Renal cortex interstitium (tissue), 11 donors: Measurements from ENCODE around the gene RFPL1. TPM values are rescaled to one million over a fixed set of nuclear protein-coding genes. Genes with fewer than 3 reads are reported as not detected.

ENCODE experiments used
- DNase-seq, 11 donors: peaks; one replicate each; pipeline ENCODE4 v3.0.0-alpha.2; 2013; ENCODE audit warnings: low read depth in 9 of 11, low spot score in 4 of 11; ENCODE audit errors: extremely low read depth in 1 of 11
- polyA plus RNA-seq, 3 donors: library from polyadenylated mRNA; unstranded; fragments of 120-200 nt; gene quantifications; one replicate each; pipeline ENCODE4 v1.2.1, GENCODE V29; 2013; ENCODE audit not compliant: insufficient read length in 3 of 3

Gene RFPL1
- polyA plus RNA-seq, 3 donors, result 1.1 to 1.2 (median 1.2) TPM

DNA sequence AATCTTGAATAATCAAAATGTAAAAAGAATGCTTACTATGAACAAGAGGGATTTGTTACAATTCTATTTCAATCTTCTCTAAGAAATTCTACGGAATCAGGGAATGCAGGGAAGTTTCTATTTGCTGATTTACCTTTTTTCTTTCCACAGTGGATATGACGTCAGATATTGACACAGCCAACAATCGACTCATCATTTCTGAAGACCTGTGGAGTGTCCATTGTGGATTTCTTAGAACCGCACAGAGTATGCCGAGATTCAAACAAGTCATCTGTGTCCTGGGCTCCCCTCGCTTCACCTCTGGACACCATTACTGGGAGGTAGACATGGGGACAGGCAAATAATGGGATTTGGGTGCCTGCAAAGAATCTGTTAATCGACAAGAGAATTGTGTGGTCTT is 4.1 kb upstream of the RFPL1 start:
- DNase-seq, result no peak

DNA sequence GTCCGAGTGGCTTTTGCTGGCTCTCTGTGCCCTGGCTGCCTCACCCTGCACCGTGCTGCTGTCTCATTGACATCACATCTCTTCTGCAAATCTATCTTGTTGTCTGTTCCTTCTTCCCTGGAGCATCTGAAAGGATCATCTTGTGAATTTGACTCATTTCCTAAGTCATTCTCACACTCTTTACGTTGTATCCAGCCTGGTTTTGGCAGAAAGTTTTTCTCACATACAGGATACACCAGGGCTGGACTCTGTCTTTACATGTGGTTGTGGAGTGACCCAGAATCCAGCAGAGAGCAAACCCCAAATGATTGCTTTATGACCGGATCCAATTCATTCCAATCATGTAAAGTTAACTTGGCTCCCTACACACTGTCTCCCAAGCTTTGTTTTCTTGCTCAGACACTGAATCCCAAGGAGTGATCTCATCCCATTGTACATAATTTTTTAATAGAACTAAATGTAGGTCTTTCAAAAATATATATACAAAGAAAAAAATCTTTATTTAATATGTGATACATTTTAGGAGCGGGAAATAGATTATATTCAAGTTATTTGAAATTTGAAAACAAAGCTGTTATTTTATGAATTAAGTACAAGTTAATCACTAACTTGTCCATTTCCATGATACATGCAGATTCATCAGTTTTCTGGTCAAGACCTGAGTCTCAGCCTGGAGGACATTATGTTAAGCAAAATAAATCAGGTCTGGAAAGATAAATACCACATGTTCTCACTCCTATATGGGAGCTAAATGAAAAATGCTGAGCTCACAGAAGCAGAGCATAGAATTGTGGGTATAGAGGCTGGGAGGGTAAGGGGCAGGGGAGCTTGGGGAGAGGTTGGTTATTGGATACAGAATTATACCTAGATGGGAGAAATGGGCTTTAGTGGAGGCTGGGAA is 2.9 kb upstream of the RFPL1 start:
- DNase-seq, result no peak

DNA sequence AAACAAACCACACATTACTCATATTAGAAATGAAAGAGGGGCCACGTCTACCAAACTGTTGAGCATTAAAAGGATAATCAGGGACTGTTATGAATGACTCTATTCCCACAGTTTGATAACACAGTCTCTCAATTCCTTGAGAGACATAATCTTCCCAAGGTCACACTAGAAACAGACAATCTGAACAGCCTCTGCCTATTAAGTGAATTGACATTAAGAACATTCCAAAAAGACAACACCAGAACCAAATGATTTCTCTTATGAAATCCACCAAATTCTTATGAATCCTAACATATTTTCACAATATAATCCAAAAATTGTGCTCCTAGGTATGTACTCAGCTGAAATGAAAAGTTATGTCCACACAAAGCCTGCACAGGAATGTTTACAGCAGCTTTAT is 4.6 kb downstream of the RFPL1 start:
- DNase-seq, result no peak

DNA sequence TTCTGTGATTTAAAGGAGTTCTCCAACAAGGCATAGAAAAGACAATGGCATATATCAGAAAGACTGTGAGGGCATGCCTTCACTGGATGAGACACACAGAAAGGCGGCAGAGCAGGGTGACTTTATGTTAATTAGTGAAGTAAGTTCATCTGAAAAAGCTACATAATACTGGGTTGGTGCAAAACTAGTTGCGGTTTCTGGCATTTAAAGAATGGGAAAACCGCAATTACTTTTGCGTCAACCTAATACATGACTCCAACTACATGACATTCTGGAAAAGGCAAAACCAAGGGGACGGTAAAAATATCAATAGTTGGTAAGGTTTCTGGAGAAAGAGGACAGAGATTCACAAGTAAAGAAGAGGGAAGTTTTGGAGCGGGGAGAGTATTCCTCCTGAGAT is 5.1 kb downstream of the RFPL1 start:
- no peak for DNase-seq

DNA sequence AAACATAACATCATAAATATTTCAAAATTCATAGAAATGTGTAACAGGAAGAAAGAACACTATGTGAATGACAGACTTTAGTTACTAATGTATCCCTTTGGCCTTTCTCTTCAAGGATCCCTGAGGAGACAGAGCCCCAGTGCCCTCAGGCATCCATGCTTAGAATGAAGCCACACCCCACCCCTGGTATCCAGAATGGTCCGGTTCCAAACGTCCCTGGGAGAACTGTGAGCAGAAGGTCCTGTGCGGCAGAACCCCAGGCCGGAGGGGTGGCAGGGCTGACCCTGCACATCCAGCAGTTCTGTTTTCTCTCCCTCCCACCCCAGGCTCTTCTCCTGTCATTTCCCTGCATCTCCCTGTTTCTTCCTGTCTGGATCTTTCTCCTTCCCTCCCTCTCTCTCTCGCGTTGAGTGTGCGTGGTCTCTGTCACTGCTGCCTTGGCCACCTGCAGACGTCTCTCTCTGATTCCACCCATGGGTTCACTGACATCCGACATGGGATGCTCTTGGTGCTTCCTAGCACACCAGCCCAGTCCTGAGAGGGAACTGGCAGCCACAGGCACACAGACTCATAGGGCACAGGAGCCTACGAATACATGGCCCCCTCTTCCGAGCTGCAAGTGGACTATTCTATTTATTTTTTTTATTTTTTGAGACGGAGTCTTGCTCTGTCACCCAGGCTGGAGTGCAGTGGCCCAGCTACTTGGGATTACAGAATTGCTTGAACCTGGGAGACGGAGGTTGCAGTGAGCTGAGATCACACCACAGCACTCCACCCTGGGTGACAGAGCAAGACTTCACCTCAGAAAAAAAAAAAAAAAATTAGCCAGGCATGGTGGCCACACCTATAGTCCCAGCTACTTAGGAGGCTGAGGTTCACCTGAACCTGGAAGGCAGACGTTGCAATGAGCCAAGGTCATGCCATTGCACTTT is 5.7 kb downstream of the RFPL1 start:
- DNase-seq, result no peak

DNA sequence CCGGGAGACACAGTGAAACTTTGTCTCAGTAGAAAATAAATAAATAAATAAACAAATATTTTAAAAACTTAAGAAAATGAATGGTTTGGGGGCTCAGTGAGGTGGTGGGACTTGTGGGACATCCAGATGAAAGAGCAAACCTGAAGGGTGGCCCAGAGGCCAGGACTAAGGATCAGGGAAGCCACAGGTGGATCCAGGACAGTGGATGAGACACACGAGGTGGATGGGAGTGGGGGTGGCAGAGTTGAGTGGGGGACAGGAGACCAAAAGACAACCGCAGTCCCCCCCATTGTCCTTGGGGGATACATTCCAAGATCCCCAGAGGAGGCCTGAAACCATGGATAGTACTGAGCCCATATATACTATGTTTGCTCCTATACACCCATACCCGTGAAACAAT is 7.1 kb downstream of the RFPL1 start:
- DNase-seq, result no peak

DNA sequence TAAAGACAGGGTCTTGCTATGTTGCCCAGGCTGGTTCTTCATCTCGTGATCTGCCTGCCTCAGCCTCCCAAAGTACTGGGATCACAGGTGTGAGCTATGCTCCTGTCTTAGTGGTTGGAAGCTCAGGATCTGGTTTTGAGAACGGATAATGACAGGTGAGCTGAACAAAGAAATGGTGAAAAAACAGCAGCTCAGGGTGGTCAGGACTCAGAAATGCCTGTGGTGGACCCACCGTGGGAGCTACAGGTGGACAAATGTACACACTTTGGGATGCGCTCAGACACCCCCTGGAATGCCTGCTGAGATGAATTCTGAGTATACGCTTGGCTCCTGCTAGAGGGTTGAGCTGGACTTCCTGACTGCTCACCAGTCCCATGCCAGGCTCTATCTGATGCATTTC is 9.5 kb downstream of the RFPL1 start:
- DNase-seq, result no peak

DNA sequence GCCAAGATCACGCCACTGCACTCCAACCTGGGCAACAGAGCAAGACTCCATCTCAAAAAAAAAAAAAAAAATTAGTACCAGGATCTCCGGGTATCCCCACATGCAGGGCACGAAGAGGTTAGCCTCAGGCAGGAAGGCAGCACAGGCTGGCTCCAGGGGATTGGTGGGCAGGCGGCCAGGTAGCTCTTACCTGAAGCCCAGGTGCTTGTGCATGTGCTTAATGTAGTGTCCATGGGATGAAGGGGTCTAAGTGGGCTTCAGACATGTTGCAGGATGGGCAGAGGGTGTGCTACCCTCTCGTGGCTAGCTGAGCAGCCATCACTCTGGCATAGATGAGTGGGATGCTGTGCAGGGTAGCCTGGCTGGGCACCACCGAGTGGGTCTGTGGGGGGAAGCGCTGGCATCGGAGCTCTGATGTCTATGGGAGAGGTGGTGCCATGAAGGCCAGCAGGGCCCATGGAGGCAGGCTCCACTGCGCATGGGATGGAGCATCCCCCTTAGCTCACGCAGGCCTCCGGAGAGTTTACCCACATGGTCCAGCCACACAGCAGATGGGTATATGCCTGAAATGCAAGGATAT is 11.0 kb downstream of the RFPL1 start:
- DNase-seq, result no peak

DNA sequence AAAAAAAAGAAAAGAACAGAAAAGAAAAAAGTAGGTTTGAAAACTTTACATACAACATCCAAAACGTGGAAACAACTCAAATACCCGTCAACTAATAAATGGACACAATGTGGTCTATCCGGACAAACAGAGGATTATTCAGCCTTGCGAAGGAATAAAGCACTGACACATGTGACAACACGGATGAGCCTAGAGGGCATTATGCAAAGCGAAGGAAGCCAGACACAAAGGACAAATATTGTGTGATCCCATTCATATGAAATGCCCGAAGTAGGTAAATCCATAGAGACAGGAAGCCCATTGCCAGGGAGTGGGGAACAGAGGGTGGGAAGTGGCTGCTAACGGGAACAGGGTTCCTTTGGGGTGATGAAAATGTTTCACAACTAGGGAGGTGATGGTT is 11.8 kb downstream of the RFPL1 start:
- DNase-seq, result no peak

DNA sequence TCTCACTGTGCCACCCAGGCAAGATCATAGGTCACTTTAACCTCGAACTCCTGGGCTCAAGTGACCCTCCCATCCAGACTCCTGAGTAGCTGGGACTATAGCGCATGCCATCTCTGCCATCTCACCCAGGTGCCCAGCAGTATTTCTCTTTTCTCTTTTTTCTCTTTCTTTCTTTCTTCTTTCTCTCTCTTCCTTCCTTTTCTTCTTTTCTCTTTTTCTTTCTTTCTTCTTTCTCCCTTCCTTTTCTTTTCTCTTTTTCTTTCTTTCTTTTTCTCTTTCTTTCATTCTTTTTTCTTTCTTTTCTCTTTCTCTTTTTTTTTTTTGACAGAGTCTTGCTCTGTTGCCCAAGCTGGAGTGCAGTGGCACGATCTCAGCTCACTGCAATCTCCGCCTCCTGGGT is 13.5 kb downstream of the RFPL1 start:
- no peak for DNase-seq

DNA sequence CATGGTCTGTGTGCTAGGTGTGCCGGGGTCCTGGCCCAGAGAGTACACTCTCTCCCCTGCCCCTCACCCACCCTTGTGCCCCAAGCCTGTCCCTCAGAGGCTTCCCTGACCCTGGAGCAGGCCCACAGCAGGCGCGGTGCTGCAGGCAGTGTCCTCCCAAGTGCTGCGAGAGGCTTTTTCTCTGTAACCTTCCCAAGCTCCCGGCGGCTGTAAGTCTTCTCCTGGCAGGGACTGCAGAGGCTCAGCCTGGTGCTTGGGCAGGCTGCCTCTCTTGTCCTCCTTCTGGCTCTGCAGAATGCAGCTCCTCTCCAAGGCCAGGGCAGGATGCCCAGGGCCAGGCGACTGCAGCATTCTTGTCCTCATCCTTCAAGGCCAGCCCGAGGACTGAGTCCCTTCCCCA is 15.9 kb downstream of the RFPL1 start:
- no peak for DNase-seq

DNA sequence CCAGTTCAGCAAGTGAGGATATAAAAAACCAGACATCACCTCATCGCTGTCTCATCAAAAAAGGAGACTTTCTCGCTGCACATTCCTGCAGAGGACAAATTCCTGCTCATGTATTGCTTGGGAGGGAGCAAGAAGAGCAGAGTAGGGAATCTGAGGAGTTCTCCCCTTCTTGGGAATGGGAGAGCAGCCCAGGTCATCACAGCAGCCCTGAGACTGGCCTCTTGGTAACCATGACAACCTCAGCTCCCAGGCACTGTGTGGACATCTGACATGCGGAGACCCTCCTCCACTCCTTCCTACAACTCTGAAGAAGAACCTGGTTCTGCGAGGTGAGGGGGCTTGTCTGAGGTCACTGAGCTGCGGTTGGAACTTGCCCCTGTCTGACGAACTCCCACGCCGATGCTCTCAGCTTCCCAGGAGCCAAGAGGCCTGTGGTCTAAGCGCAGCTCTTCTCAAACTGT is 17.9 kb downstream of the RFPL1 start:
- no peak for DNase-seq

DNA sequence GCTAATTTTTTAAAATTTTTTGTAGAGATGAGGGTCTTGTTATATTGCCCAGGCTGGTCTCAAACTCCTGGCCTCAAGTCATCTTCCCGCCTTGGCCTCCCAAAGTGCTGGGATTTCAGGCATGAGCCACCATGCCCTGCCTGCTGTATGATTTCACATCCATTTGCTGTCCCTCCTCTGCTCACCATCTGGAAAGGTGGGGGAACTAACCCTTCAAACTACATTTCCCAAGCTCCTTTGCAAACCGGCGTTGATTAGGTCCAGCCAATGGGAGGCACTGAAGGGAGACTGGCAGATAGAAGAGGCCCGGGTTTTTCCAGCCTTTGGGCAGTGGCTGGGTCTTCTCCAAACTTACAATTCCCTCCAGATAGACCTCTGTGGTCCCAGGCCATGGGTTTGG is 19.3 kb downstream of the RFPL1 start:
- no peak for DNase-seq

DNA sequence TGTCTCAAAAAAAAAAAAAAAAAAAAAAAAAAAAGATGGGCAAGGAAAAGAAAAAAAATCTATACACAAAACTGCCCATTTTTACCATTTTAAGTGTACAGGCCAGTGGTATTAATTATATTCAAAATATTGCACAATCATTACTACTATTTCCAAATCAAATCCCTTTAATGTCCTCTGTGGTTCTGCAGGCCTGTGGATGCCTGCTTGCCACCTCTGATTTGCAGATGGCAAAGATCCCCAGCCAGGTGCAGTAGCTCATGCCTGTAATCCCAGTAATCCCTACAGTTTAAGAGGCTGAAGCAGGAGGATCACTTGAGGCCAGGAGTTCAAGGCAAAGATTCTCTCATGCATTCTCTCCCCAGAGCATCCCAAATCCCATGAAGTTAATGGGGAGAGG is 20.2 kb downstream of the RFPL1 start:
- DNase-seq, result no peak

DNA sequence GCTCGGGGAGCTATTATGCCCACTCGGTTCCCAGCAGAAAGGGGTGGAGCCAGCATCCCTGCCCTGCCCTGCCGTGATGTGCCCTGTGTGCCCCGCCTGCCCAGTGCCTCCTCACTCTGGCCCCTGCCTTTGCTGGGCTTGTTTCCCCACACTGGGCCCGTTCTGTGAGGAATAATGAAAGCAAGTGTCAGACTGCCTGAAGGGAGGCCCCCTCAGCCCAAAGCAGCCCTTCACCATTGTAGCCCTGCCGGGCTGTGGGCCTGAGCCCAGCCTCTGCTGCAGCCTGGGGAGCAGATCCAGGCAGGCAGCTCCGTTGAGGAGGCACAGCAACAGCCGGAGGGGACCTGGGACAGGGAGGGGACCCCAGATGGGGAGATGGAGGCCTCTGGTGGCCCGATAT is 21.4 kb downstream of the RFPL1 start:
- DNase-seq, result no peak

DNA sequence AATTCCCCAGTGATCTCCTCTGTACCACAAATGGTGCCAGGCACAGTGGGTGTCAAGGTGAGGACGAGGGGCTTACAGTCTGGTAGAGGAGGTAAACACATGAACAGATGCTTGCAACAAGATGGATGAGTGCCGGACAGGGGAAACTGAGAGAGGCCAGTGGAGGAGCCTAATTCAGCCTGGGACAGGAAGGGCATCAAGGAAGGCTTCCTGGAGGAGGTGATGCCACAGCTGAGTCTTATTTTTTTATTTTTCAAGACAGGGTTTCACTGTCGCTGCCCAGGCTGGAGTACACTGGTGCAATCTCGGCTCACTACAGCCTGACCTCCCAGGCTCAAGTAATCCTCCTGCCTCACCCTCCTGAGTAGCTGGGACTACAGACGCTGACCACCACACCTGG is 22.9 kb downstream of the RFPL1 start:
- DNase-seq, result no peak

DNA sequence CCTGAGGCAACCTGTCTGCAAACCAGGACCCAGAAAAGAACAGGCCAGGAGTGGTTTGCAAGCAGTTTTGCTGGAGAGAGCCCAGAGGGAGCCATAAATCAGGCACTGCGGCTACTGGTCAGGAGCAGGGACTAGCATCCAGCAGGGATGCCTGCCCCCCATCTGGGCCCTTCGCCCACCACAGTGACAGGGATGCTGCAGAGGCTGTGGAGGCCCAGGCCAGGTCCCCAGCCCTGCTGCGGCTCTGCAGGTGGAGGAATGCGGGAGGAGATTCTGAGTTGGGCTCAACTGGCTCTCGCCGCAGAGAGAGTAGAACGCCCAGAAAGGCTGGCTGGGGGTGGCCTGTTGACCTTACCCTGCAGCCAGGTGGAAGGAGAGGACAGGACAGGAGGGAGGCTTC is 25.2 kb downstream of the RFPL1 start:
- DNase-seq, result no peak

DNA sequence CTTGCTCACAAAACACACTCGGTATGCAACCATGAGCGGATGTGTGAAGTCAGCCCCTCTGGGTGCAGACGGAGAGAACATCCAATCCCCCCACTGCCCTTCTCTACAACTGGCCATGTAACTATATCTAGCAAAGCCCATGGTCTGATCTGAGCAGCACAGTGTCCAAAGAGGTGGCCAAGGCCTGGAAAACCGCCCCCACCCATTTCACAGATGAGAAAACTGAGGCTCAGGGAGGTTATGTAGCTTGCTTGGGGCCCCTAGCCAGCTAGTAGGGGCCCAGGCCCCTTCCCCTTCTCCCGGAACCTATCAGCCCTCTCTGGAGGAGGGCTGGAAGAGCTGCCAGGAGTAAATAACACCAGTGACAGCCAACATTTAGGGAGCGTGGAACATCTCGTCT is 26.2 kb downstream of the RFPL1 start:
- no peak for DNase-seq

DNA sequence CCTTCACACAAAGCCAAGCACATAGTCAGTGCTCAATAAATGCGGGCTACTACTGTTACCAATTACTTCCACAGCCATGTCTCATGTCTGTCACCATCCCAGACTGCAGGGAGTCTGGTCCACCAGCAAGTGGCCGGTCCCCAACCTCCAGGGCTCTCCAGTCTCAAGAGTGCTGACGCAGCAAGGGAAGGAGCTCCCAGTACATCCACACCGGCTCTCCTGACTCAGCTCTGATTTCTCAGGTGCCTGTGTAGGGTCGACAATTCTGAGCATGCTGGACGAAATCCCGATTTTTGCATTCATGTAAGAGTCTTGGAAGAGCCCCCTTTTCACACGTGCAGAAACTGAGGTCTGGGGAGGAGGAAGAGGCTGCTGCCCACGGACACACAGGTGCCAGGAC is 31.4 kb downstream of the RFPL1 start:
- DNase-seq, result no peak
